HFFc6 (cell line): ENCODE results near the gene ZSCAN29. TPM values are rescaled to one million over a fixed set of nuclear protein-coding genes. Genes with fewer than 3 reads are reported as not detected.

Experiments used
- DNase-seq: peaks from one replicate; pipeline ENCODE4 v3.0.0-alpha.2; 2018
- H3K27ac Mint-ChIP-seq: 2 replicates; pipeline ENCODE4 v1.8.0; 2020; ENCODE audit warnings: mild to moderate bottlenecking, mixed read lengths
- H3K27me3 Mint-ChIP-seq: 2 replicates; pipeline ENCODE4 v1.8.0; 2021; ENCODE audit warnings: mild to moderate bottlenecking, moderate library complexity, mixed read lengths; ENCODE audit not compliant: insufficient read depth
- H3K36me3 Mint-ChIP-seq: 2 replicates; pipeline ENCODE4 v1.8.0; 2021; ENCODE audit warnings: low read depth, mixed read lengths
- H3K4me1 Mint-ChIP-seq: 2 replicates; pipeline ENCODE4 v1.8.0; 2020; ENCODE audit warnings: low read depth, mixed read lengths
- H3K4me3 Mint-ChIP-seq: 2 replicates; pipeline ENCODE4 v1.8.0; 2020; ENCODE audit warnings: mild to moderate bottlenecking, moderate library complexity, mixed read lengths
- H3K9me3 Mint-ChIP-seq: 2 replicates; pipeline ENCODE4 v1.8.0; 2020; ENCODE audit warnings: mild to moderate bottlenecking, mixed read lengths
- CTCF ChIP-seq: fragments of 200-600 bp; sonication (generic); IDR thresholded peaks from 2 replicates; pipeline ENCODE4 v1.5.0; 2021; ENCODE audit warnings: antibody characterized with exemption, mild to moderate bottlenecking
- total RNA-seq, 6 experiments: library from RNA; stranded (reverse); fragmentation: NEBNext Ultra II Directional; extraction: Animal tissue kit (Norgen Biotek cat#: 25700); gene quantifications; 2 replicates in 1 of 6; 3 replicates in 5 of 6; pipeline ENCODE4 v1.2.3, GENCODE V29; 2021

The ZSCAN29 gene
- total RNA-seq, 6 experiments from 2014 or later = 12.7 to 16.7 (median 14.7) TPM

- Mint-ChIP-seq H3K4me3 (no peak overlapping the region), H3K9me3 (no peaks in the 10 kb centered on the region), H3K27ac (no peak overlapping the region), H3K4me1 (peaks cover 8% of the 10 kb centered on the region), H3K36me3 (no peaks in the 10 kb centered on the region), H3K27me3 (peaks cover 18% of the 10 kb centered on the region)
- no peak for DNase-seq
- no peak for TF ChIP-seq CTCF
Measured at GRCh38 chr15:43312378-43312777, 58.5 kb downstream of the ZSCAN29 start.

Other genes with a start within 250 kb of the ZSCAN29 start
- gene TMEM62, start 237.5 kb downstream of the ZSCAN29 start, total RNA-seq = 10 to 100 TPM in 4 of 6 experiments, 1 to 10 TPM in 2; 8.2 to 12.1 (median 11.2) TPM
- gene CCNDBP1, start 185.6 kb downstream of the ZSCAN29 start, total RNA-seq = 10 to 100 TPM; 50.9 to 60.7 (median 57.2) TPM
- not detected for gene EPB42, start 150.0 kb downstream of the ZSCAN29 start, total RNA-seq
- gene TGM5, start 104.1 kb downstream of the ZSCAN29 start, total RNA-seq = not detected
- gene TGM7, start 68.8 kb downstream of the ZSCAN29 start, total RNA-seq = not detected
- gene LCMT2, start 40.5 kb downstream of the ZSCAN29 start, total RNA-seq = 1 to 10 TPM; 5.7 to 8.8 (median 6.5) TPM
- 10 to 100 TPM; 16.1 to 22.2 (median 18.7) TPM for gene TUBGCP4, start 58 bp upstream of the ZSCAN29 start, total RNA-seq
- gene TP53BP1, start 122.1 kb upstream of the ZSCAN29 start, total RNA-seq = 10 to 100 TPM; 44.7 to 49.5 (median 46.4) TPM
- 100 to 1,000 TPM; 136 to 174 (median 169) TPM for gene MAP1A, start 146.6 kb upstream of the ZSCAN29 start, total RNA-seq
- gene PPIP5K1, start 219.2 kb upstream of the ZSCAN29 start, total RNA-seq = 10 to 100 TPM; 16.3 to 23.3 (median 20.1) TPM
- gene CKMT1B, start 223.0 kb upstream of the ZSCAN29 start, total RNA-seq = not detected
- gene STRC, start 247.8 kb upstream of the ZSCAN29 start, total RNA-seq = not detected